Hematopoietic multipotent progenitor cell treated with erythropoietin and hydrocortisone succinate and interleukin-3 and kit ligand, for 17 days (in vitro differentiated cells): ENCODE measurements around the gene USP8.

Experiments used
- DNase-seq: peaks from one replicate; pipeline ENCODE4 v3.0.0-alpha.2; 2015; ENCODE audit warnings: low spot score

The USP8 gene

DNA sequence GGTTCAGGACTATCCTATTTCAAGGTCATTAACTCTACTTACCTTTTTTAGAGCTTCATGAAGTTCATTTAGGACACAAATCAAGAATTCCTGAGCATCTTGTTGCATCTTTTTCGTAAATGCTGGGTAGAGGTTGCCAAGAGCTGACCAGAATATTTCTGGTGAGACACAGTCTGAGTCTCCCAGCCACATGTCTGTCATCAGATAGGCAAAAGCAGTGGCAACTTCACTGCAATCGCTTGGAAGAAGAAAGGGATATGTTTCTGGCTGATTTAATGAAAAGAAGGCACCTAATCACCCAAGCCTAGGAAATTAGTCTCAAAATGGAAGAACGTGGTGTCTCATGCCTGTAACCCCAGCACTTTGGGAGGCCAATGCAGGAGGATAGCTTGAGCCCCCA is 119.4 kb downstream of the USP8 start:
- DNase-seq = no peak

DNA sequence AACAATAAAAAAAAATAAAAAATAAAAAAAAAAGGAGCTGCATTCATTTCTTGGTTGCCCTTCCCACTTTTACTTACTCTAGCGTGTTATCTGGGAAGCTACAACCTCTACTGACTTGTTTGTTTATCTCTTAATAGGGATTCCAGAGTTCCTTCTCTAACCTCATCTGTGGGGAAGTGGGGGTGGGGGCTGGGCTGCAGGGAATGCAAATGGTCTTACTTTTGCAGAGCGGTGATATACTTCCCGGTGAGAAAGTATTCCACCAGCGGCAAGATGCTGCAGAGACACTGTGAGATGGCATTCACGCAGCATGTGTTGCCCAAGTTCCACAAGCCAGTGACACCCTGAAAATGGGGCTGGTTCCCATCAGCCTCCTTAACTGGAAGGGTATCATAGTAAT is 120.2 kb downstream of the USP8 start:
- no peak for DNase-seq

DNA sequence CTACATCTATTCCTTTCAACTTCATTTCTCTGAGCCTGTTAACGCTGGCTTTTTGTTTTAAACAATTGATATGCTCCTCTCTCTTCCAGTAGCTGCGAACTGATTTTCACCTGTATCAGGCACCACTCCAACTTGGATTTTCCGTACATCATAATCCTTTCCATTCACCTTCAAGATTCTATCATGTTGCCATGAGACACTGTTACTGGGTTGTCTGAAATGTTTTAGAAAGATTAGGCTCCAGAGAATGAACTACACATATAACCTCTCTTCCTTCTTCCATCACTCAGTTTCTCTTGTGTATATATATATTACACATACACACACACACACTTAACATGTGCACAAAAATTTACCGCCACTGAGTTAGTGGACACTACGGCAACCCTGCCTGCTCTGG is 122.4 kb downstream of the USP8 start, which contains the start of gene USP50:
Gene USP50 (minus strand): TSS at position 101 of the 400 bp plus-strand sequence. CDS start 141 bp downstream, outside the sequence.
- no peak for DNase-seq

DNA sequence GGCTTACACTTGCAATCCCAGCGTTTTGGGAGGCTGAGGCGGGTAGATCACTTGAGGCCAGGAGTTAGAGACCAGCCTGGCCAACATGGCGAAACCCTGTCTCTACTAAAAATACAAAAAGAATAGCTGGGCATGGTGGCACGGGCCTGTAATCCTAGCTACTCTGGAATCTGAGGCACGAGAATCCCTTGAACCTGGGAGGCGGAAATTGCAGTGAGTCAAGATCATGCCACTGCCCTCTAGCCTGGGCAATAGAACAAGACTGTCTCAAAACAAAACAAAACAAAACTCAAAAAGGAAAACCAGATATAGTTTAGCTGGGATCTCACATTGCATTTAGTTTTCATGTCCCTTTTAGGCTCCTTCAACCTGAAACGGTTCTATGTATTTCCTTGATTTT is 125.1 kb downstream of the USP8 start:
- DNase-seq = no peak

DNA sequence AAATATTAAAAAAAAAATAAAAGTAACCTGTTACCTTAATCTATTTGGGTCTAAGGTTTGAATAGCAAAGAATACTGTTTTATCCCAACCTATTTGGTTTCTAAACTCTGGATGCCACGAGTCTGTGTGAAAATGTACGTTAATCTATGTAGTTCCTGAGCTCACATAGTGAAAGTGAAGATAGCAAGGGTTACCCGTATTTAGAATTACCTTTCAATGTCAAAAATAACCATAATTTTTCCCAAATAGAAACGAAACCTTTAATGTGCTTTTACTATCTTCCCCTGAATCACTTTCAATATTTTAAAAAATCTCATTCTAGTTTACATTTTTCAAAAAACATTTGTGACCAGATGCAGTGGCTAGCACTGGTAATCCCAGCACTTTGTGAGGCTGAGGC is 128.0 kb downstream of the USP8 start:
- no peak for DNase-seq

DNA sequence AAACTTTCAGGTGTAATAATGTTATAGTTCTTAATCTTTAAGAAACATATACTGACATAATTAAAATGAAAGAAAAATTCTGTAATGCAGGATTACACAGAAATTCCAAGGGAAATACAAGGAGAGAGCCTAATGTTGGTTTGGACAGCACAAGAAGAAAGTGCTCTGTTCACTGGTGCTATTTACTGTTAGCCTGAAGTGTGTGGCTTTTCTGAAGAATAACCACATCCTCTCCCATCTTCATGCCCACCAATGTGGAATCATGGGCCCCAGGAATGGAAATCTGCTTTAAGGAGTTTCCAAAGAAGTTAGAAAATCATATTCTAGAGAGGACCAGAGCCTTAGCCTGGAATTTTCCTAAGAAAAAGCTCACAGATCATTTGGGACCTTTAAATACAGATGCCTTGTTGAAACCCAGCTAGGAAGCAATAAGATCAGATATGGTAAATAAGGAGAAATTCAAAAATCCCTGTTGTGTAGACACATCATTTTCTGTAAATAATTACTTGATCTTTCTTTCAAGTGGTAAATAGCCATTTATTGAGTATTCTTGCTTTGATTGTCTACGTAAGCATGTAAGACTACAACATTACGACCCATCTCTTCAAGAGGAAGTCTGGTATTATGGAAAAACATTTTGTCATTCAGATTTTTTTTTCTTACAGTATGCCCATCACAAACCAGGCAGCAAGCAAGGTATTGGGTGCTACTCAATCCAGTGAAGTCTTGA is 132.6 kb downstream of the USP8 start:
- no peak for DNase-seq

DNA sequence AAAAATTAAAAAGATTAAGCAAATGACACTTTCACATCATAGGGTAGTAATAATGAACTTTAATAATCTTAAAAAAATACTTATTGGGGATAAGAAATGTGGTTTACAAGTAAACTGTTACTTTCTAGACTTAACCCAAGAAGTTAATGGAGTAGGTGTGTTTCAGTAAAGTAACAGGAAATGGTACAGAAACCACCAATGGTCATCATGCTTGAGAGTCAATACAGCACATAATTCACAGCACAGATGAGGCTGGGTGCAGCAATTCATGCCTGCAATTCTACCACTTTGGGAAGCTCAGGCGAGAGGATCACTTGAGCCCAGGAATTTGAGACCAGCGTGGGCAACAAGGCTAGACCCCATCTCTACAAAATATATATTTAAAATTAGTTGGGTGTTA is 133.8 kb downstream of the USP8 start:
- DNase-seq = no peak

DNA sequence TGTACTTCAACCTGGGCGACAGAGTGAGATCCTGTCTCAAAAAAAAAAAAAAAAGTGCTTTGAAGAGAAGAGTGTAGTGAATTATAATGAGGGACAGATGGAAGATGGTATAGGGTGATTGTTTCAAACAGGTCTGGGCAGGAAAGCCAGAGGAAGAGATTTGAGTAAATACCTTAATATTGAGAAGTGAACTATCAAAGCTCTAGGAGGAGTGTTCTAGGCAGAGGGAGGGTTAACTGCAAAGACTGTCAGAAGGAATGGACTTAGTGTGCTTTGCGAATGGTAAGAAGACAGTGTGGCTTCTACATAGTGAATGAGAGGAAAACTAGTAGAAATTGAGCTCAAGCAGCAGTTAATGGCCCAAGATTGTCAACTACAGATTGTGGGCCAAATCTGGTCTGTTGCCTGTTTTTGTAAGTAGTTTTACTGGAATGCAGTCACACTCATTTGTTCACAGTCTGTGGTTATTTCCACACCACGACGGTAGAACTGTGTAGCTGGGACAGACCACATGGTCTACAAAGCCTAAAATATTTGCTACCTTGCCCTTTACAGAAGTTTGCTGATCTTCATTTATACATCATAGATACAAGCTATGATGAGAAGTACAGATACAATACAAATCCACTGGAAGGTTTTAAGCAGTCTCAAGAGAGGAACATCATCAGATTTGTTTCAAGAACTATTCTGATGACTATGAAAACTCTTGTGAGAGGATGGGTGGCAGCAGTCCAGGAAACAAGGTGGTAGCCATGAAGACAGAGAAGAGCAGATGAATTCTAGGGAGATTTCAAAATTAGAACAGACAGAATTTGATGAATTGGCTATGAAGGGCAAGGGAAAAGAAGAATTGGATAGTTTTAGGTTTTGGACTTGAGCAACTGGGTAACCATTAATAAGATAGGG is 138.8 kb downstream of the USP8 start:
- DNase-seq = no peak

DNA sequence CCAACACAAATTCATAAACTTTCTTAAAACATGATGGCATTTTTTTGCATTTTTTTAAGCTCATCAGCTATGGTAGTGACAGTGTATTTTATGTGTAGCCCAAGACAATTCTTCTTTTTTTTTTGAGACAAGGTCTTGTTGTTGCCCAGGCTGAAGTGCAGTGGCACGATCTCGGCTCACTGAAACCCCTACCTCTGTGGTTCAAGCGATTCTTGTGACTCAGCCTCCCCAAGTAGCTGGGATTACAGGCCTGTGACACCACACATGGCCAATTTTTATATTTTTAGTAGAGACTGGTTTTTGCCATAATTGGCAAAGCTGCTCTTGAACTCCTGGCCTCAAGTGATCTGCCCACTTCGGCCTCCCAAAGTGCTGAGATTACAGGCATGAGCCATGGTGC is 139.6 kb downstream of the USP8 start:
- no peak for DNase-seq
